Measurements from ENCODE around the gene SLC4A4.

The SLC4A4 gene

GRCh38 chr4:71338846-71339593 lies at the start of gene SLC4A4:
Gene SLC4A4, plus strand, starts transcription at chr4:71339020.
- DNase-seq (ENCODE audit: low read depth, low spot score), result no peak

GRCh38 chr4:71290074-71290473 lies 48.7 kb upstream of the SLC4A4 start:
- no peak for DNase-seq (ENCODE audit: low read depth, low spot score)

GRCh38 chr4:71290476-71290875 lies 48.3 kb upstream of the SLC4A4 start:
- no peak for DNase-seq (ENCODE audit: low read depth, low spot score)

- no peak for DNase-seq (ENCODE audit: low read depth, low spot score)
These were observed 46.6 kb upstream of the SLC4A4 start for GRCh38 chr4:71292228-71292627.

GRCh38 chr4:71293705-71294104 lies 45.1 kb upstream of the SLC4A4 start:
- DNase-seq (ENCODE audit: low read depth, low spot score), result peak; percentile 43

- peak; percentile 7 for DNase-seq (ENCODE audit: low read depth, low spot score)
These were observed 44.5 kb upstream of the SLC4A4 start for GRCh38 chr4:71294301-71294700.

GRCh38 chr4:71296945-71297344 lies 41.9 kb upstream of the SLC4A4 start:
- no peak for DNase-seq (ENCODE audit: low read depth, low spot score)

GRCh38 chr4:71300362-71300761 lies 38.5 kb upstream of the SLC4A4 start:
- DNase-seq (ENCODE audit: low read depth, low spot score), result no peak

GRCh38 chr4:71300964-71301363 lies 37.9 kb upstream of the SLC4A4 start:
- no peak for DNase-seq (ENCODE audit: low read depth, low spot score)

- no peak for DNase-seq (ENCODE audit: low read depth, low spot score)
These were observed 35.5 kb upstream of the SLC4A4 start for GRCh38 chr4:71303287-71303686.

GRCh38 chr4:71303850-71304249 lies 35.0 kb upstream of the SLC4A4 start:
- no peak for DNase-seq (ENCODE audit: low read depth, low spot score)

GRCh38 chr4:71304289-71304850 lies 34.5 kb upstream of the SLC4A4 start:
- DNase-seq (ENCODE audit: low read depth, low spot score), result no peak

GRCh38 chr4:71307729-71308128 lies 31.1 kb upstream of the SLC4A4 start:
- DNase-seq (ENCODE audit: low read depth, low spot score), result no peak

- DNase-seq (ENCODE audit: low read depth, low spot score), result no peak
These were observed 16.4 kb upstream of the SLC4A4 start for GRCh38 chr4:71322425-71322824.

- no peak for DNase-seq (ENCODE audit: low read depth, low spot score)
These were observed 5.5 kb upstream of the SLC4A4 start for GRCh38 chr4:71333368-71333767.

GRCh38 chr4:71333960-71334359 lies 4.9 kb upstream of the SLC4A4 start:
- no peak for DNase-seq (ENCODE audit: low read depth, low spot score)

GRCh38 chr4:71334465-71334882 lies 4.3 kb upstream of the SLC4A4 start:
- no peak for DNase-seq (ENCODE audit: low read depth, low spot score)

- DNase-seq (ENCODE audit: low read depth, low spot score), result no peak
These were observed 5.0 kb downstream of the SLC4A4 start for GRCh38 chr4:71343670-71344466.

- DNase-seq (ENCODE audit: low read depth, low spot score), result no peak
These were observed 7.9 kb downstream of the SLC4A4 start for GRCh38 chr4:71346710-71347109.

- DNase-seq (ENCODE audit: low read depth, low spot score), result no peak
These were observed 9.8 kb downstream of the SLC4A4 start for GRCh38 chr4:71348586-71348985.

- DNase-seq (ENCODE audit: low read depth, low spot score), result no peak
These were observed 16.2 kb downstream of the SLC4A4 start for GRCh38 chr4:71355045-71355444.

GRCh38 chr4:71355971-71356370 lies 17.2 kb downstream of the SLC4A4 start:
- DNase-seq (ENCODE audit: low read depth, low spot score), result no peak
